GM12892 (cell line): ENCODE results near the gene MAPK14.

ENCODE experiments used
- DNase-seq: peaks from one replicate; pipeline ENCODE4 v3.0.0; 2011; ENCODE audit not compliant: insufficient read length
- FAIRE-seq: peaks from 2 replicates; lab custom pipeline; 2011; peaks lifted over from hg19 to GRCh38; lab: Jason Lieb, UNC
- POLR2A ChIP-seq: IDR thresholded peaks from 2 replicates; pipeline ENCODE4 v1.6.1; 2011; ENCODE audit warnings: low read depth, low read length, control low read depth
- POLR2AphosphoS5 ChIP-seq: IDR thresholded peaks from 2 replicates; pipeline ENCODE4 v1.6.1; 2011; ENCODE audit warnings: low read depth, low read length, control low read depth
- TAF1 ChIP-seq: IDR thresholded peaks from 2 replicates; pipeline ENCODE4 v1.6.1; 2011; ENCODE audit warnings: low read depth, mild to moderate bottlenecking, control low read depth, low read length, borderline replicate concordance

Gene MAPK14

GRCh38 chr6:36095497-36096391, 68.1 kb downstream of the MAPK14 start:
- DNase-seq, result no peak
- no peak for FAIRE-seq
- TF ChIP-seq POLR2A (no peak), TAF1 (no peak), POLR2AphosphoS5 (no peak)

- no peak for DNase-seq
- no peak for FAIRE-seq
- TF ChIP-seq POLR2AphosphoS5 (no peak), POLR2A (no peak), TAF1 (no peak)
Measured at GRCh38 chr6:36098253-36098919, 70.8 kb downstream of the MAPK14 start.

- no peak for DNase-seq
- no peak for FAIRE-seq
Measured at GRCh38 chr6:36098920-36099647, 71.5 kb downstream of the MAPK14 start.

GRCh38 chr6:36099869-36100483, 72.4 kb downstream of the MAPK14 start:
- TF ChIP-seq TAF1 (no peak), POLR2A (no peak), POLR2AphosphoS5 (no peak)
- DNase-seq, result no peak
- FAIRE-seq, result no peak

More at GRCh38 chr6:36098920-36099647, 71.5 kb downstream of the MAPK14 start:
- TF ChIP-seq POLR2AphosphoS5, result no peak
- TF ChIP-seq POLR2A, result no peak
- no peak for TF ChIP-seq TAF1

- TF ChIP-seq TAF1, result no peak
- TF ChIP-seq POLR2AphosphoS5, result no peak
- no peak for TF ChIP-seq POLR2A
- DNase-seq, result no peak
- no peak for FAIRE-seq
Measured at GRCh38 chr6:36101691-36102090, 74.1 kb downstream of the MAPK14 start.

- TF ChIP-seq POLR2A (no peak), TAF1 (no peak)
- no peak for FAIRE-seq
- DNase-seq, result no peak
Measured at GRCh38 chr6:36102853-36103252, 75.2 kb downstream of the MAPK14 start.

GRCh38 chr6:36104836-36105235, 77.2 kb downstream of the MAPK14 start:
- TF ChIP-seq POLR2A (no peak), POLR2AphosphoS5 (no peak), TAF1 (no peak)
- FAIRE-seq (no peak), DNase-seq (no peak)

- TF ChIP-seq POLR2A, result no peak
- DNase-seq, result no peak
- FAIRE-seq, result no peak
Measured at GRCh38 chr6:36109092-36109491, 81.5 kb downstream of the MAPK14 start.

- TF ChIP-seq TAF1, result no peak
- TF ChIP-seq POLR2AphosphoS5, result no peak
- no peak for TF ChIP-seq POLR2A
- no peak for DNase-seq
- FAIRE-seq, result no peak
Measured at GRCh38 chr6:36110050-36110449, 82.4 kb downstream of the MAPK14 start.

- FAIRE-seq, result no peak
- DNase-seq, result no peak
- TF ChIP-seq POLR2A (no peak), POLR2AphosphoS5 (no peak), TAF1 (no peak)
Measured at GRCh38 chr6:36110863-36111262, 83.3 kb downstream of the MAPK14 start.

GRCh38 chr6:36111526-36111925, 83.9 kb downstream of the MAPK14 start:
- no peak for DNase-seq
- TF ChIP-seq TAF1 (no peak), POLR2A (no peak), POLR2AphosphoS5 (no peak)
- no peak for FAIRE-seq

GRCh38 chr6:36113049-36113448, 85.4 kb downstream of the MAPK14 start:
- no peak for FAIRE-seq
- DNase-seq, result no peak
- no peak for TF ChIP-seq TAF1
- no peak for TF ChIP-seq POLR2A
- no peak for TF ChIP-seq POLR2AphosphoS5
